ENCODE data around the gene TESK1. TPM values are rescaled to one million over a fixed set of nuclear protein-coding genes. Genes with fewer than 3 reads are reported as not detected.

Gene TESK1
- polyA plus RNA-seq, 2 of the 4 experiments (the other 2 are of a cell fraction): 16.5 to 33.0 TPM

DNA sequence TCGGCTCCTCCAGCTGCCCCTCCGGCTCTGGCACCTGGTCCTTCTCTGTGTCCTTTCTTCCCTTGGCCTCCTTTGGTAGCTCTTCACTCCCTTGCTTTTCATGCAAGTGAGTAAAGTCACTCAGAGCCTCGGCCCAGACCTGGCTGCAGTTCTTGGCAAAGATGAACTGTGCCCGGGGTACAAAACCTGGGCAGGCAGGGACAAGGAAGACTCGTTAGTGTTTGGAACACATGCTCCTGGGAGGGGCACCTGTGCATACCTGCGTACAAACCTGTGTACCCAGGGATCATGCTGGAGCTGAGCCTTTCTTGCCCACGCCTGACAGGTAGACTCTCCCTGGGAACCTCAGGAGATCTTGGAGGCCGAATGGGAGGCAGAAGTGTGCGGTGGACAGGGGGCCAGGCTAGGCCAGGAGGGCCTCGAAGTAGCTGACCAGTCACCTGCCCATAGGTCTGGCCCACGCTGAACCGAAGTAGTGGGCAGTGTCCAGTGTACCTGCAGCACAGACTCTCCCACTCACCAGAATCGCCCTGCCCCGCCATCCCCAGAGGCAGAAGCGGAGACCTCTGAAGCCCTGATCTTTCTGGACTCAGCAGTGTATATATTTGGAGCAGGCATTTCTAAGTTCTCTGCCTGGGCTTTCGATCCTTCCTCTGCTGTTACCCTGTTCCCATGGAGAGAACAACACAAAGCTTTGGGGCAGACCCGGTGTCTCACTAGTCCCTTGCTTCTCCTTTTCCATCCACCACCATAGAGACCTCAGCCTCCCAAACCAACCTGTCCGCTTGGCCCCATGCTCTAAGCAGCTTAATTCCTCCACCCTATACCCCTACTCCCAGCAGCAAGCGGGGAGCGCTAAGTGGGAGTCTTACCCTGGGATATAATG, 41.9 kb upstream of the TESK1 start:
- no peak for FAIRE-seq
- ATAC-seq: peak in 1 of 2 experiments; percentile 7; a peak in 3 of 6 replicates
- Histone ChIP-seq H3K4me2 (no peak overlapping the region), H3K4me3 (no peak overlapping the region), H3K4me1 (no peaks in the 10 kb centered on the region; the same call in 2 of the 3 replicates), H3K27ac (peak overlapping the region in 1 of 2 experiments; percentile 20; a peak in 1 of 6 replicates), H3K9me3 (no peaks in the 10 kb centered on the region)
- no peak for DNase-seq (ENCODE audit: low read depth in 1 of 2, low spot score in 1 of 2)
- WGBS (ENCODE audit: missing lambda C conversion rate): 89% methylated on average over 20 of the region's 20 CpGs
- TF ChIP-seq RAD21 (conservative IDR thresholded peaks at IDR 0.05 in 1 of 2, IDR thresholded peaks at IDR 0.05 in 1 of 2): no peak
- no peak for TF ChIP-seq HES2 (IDR thresholded peaks at IDR 0.05)
- TF ChIP-seq CHD4 (IDR thresholded peaks at IDR 0.05; ENCODE audit: borderline replicate concordance): no peak
- no peak for TF ChIP-seq HMGXB4 (CRISPR knock-in tag; IDR thresholded peaks at IDR 0.05; ENCODE audit: borderline replicate concordance)
- no peak for TF ChIP-seq MAFK (IDR thresholded peaks at IDR 0.05; ENCODE audit: partially characterized antibody)
- TF ChIP-seq CBX2 (IDR thresholded peaks at IDR 0.05; ENCODE audit: borderline replicate concordance, low read depth): no peak
- TF ChIP-seq EHMT2 (IDR thresholded peaks at IDR 0.05; ENCODE audit: low read depth): no peak
- TF ChIP-seq JUN (IDR thresholded peaks at IDR 0.05): no peak
- no peak for TF ChIP-seq NFE2L2 (conservative IDR thresholded peaks at IDR 0.05; ENCODE audit: low read length)
- no peak for TF ChIP-seq BHLHE40 (IDR thresholded peaks at IDR 0.05; ENCODE audit: low read depth, low read length)
- POLR2A ChIA-PET: no interaction called here
- CTCF ChIA-PET: interaction anchor here (0.5 to 6.5 kb wide), 6 partner anchors 10 to 83 kb away, joined by 3 to 59 read pairs (median 6); partner anchors contain the start of gene RUSC2

DNA sequence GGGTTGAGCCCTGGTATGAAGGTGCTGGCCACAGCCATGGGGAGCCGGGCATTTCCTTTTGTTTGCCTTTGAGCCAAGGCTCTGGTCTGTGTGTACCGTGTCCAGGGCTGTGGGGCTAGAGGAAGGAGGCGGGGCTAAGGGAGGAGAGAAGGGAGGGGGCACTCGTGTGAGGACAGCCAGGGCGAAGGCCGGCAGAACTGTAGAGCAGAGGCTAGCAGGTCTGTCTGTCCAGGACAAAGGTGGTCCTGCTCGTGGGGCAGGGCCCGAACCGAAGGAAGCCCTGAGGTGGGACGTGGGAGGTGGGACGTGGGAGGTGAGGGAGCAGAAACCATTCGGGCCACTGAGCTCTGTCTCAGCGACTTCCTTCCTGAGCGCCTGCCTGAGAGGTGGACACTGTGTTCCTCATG, 41.3 kb upstream of the TESK1 start:
- POLR2A ChIA-PET: no interaction called here
- no peaks in the 10 kb centered on the region for H3K9me3 ChIP-seq
- DNase-seq (ENCODE audit: low read depth in 1 of 2, low spot score in 1 of 2) (no peak), ATAC-seq (peak; percentile 17 to 35; a peak in 4 of 6 replicates), FAIRE-seq (no peak)
- TF ChIP-seq CHD4 (IDR thresholded peaks at IDR 0.05; ENCODE audit: borderline replicate concordance): no peak
- TF ChIP-seq EHF (CRISPR knock-in tag; IDR thresholded peaks at IDR 0.05): no peak
- no peak for TF ChIP-seq HES2 (IDR thresholded peaks at IDR 0.05)
- no peak for TF ChIP-seq HMGXB4 (CRISPR knock-in tag; IDR thresholded peaks at IDR 0.05; ENCODE audit: borderline replicate concordance)
- no peak for TF ChIP-seq MAZ (IDR thresholded peaks at IDR 0.05; ENCODE audit: borderline replicate concordance, low read depth, low read length)
- no peak for TF ChIP-seq ZSCAN20 (CRISPR knock-in tag; IDR thresholded peaks at IDR 0.05)
- TF ChIP-seq ZFP36 (IDR thresholded peaks at IDR 0.05; ENCODE audit: borderline replicate concordance, partially characterized antibody): no peak
- TF ChIP-seq, protein P1, sequence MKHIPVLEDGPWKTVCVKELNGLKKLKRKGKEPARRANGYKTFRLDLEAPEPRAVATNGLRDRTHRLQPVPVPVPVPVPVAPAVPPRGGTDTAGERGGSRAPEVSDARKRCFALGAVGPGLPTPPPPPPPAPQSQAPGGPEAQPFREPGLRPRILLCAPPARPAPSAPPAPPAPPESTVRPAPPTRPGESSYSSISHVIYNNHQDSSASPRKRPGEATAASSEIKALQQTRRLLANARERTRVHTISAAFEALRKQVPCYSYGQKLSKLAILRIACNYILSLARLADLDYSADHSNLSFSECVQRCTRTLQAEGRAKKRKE (CRISPR knock-in tag; IDR thresholded peaks at IDR 0.05; ENCODE audit: low read depth): no peak
- TF ChIP-seq RCOR1 (IDR thresholded peaks at IDR 0.05; ENCODE audit: low read depth, low read length): no peak
- TF ChIP-seq RARB (CRISPR knock-in tag; IDR thresholded peaks at IDR 0.05): no peak
- no peak for TF ChIP-seq NR3C1 (IDR thresholded peaks at IDR 0.05)
- no peak for TF ChIP-seq MYC (IDR thresholded peaks at IDR 0.05; ENCODE audit: borderline replicate concordance, low read length)
- no peak for TF ChIP-seq HEYL (CRISPR knock-in tag; IDR thresholded peaks at IDR 0.05)
- no peak for TF ChIP-seq MAX (IDR thresholded peaks at IDR 0.05)
- TF ChIP-seq, protein P2, sequence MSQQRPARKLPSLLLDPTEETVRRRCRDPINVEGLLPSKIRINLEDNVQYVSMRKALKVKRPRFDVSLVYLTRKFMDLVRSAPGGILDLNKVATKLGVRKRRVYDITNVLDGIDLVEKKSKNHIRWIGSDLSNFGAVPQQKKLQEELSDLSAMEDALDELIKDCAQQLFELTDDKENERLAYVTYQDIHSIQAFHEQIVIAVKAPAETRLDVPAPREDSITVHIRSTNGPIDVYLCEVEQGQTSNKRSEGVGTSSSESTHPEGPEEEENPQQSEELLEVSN (IDR thresholded peaks at IDR 0.05; ENCODE audit: borderline replicate concordance, low read depth): no peak
- TF ChIP-seq EHMT2 (IDR thresholded peaks at IDR 0.05; ENCODE audit: low read depth): no peak
- TF ChIP-seq SREBF2 (IDR thresholded peaks at IDR 0.05): no peak
- TF ChIP-seq BHLHE40 (IDR thresholded peaks at IDR 0.05; ENCODE audit: low read depth, low read length): no peak
- no peak for TF ChIP-seq POLR2A (IDR thresholded peaks at IDR 0.05; ENCODE audit: low read length)
- no peak for TF ChIP-seq RFX5 (IDR thresholded peaks at IDR 0.05)
- CTCF ChIA-PET: interaction anchor here (0.5 to 6.5 kb wide), 6 partner anchors 10 to 943 kb away, joined by 3 to 59 read pairs (median 6); partner anchors contain the start of gene RUSC2
- no peaks in the 10 kb centered on the region; the same call in 2 of the 3 replicates for H3K4me1 ChIP-seq
- no peak overlapping the region for H3K4me2 ChIP-seq
- no peak overlapping the region for H3K4me3 ChIP-seq
- peak overlapping the region in 1 of 2 experiments; percentile 20; a peak in 1 of 6 replicates for H3K27ac ChIP-seq
- 77% methylated on average over 14 of the region's 14 CpGs for WGBS (ENCODE audit: missing lambda C conversion rate)

All from A549 (cell line).